Ectodermal cell (in vitro differentiated cells): ENCODE data around the gene ITFG2.
"Not testable (repeated sequence)": the region's sequence is repeated elsewhere in the genome, so short reads cannot be mapped to it uniquely, and the experiment has no call there.

Experiments
- H3K27ac ChIP-seq: 2 replicates; pipeline ENCODE4 v1.7.0; 2013; ENCODE audit warnings: mild to moderate bottlenecking, low read depth, low read length; ENCODE audit not compliant: insufficient read depth, poor library complexity, severe bottlenecking
- H3K27me3 ChIP-seq: 2 replicates; pipeline ENCODE4 v1.7.0; 2013; ENCODE audit warnings: mild to moderate bottlenecking, low read length; ENCODE audit not compliant: insufficient read depth, control insufficient read depth, poor library complexity, severe bottlenecking
- H3K36me3 ChIP-seq: one replicate; pipeline ENCODE4 v1.7.0; 2013; ENCODE audit warnings: low read length; ENCODE audit not compliant: control insufficient read depth, insufficient read depth
- H3K4me1 ChIP-seq: one replicate; pipeline ENCODE4 v1.7.0; 2013; ENCODE audit warnings: low read length; ENCODE audit not compliant: control insufficient read depth, insufficient read depth
- H3K4me3 ChIP-seq: 2 replicates; pipeline ENCODE4 v1.7.0; 2013; ENCODE audit warnings: low read depth, low read length, control low read depth; ENCODE audit not compliant: insufficient read depth
- H3K9me3 ChIP-seq: 2 replicates; pipeline ENCODE4 v1.7.0; 2013; ENCODE audit warnings: mild to moderate bottlenecking, low read length, moderate library complexity; ENCODE audit not compliant: control insufficient read depth
- WGBS, 2 experiments: methylation state at CpG; one replicate each; pipeline ENCODE4 v1.1.7; 2013; ENCODE audit warnings: missing lambda C conversion rate in 2 of 2; 5-methylcytosine and 5-hydroxymethylcytosine counted together

The ITFG2 gene

GRCh38 chr12:2862876-2863275 is 50.4 kb downstream of the ITFG2 start:
- Histone ChIP-seq H3K4me1 (peaks cover 12% of the 10 kb centered on the region), H3K27ac (no peak overlapping the region), H3K36me3 (peaks cover 70% of the 10 kb centered on the region), H3K4me3 (no peak overlapping the region), H3K27me3 (no peaks in the 10 kb centered on the region), H3K9me3 (no peaks in the 10 kb centered on the region)
- WGBS, 2 experiments = 93 to 94% methylated on average over 7 of the region's 7 CpGs

- not testable (repeated sequence) for H3K27ac ChIP-seq, H3K27me3 ChIP-seq, H3K4me3 ChIP-seq, H3K9me3 ChIP-seq, H3K4me1 ChIP-seq
- peaks cover 74% of the 10 kb centered on the region for H3K36me3 ChIP-seq
- WGBS, 2 experiments = 92 to 95% methylated on average over 7 of the region's 7 CpGs
Observed at GRCh38 chr12:2863402-2863801, 50.9 kb downstream of the ITFG2 start.

GRCh38 chr12:2864198-2864597 is 51.7 kb downstream of the ITFG2 start:
- Histone ChIP-seq H3K4me3 (no peak overlapping the region), H3K4me1 (no peaks in the 10 kb centered on the region), H3K9me3 (no peaks in the 10 kb centered on the region), H3K27me3 (no peaks in the 10 kb centered on the region), H3K36me3 (peaks cover 74% of the 10 kb centered on the region), H3K27ac (no peak overlapping the region)
- 95 to 98% methylated on average over 9 of the region's 9 CpGs for WGBS, 2 experiments

- H3K4me1 ChIP-seq, H3K9me3 ChIP-seq, H3K27ac ChIP-seq, H3K27me3 ChIP-seq, H3K4me3 ChIP-seq: not testable (repeated sequence)
- WGBS, 2 experiments = 88% methylated on average over 9 of the region's 9 CpGs
- H3K36me3 ChIP-seq = peaks cover 73% of the 10 kb centered on the region
Observed at GRCh38 chr12:2868986-2869632, 56.6 kb downstream of the ITFG2 start.
